Measurements from ENCODE around the gene DISC1. TPM values are rescaled to one million over a fixed set of nuclear protein-coding genes. Genes with fewer than 3 reads are reported as not detected.

Gene DISC1
- total and polyA plus RNA-seq, 2 donors (not counting 3 experiments of a cell fraction or from before 2014, with no cell fraction given) = 3.3 to 14.7 TPM

DNA sequence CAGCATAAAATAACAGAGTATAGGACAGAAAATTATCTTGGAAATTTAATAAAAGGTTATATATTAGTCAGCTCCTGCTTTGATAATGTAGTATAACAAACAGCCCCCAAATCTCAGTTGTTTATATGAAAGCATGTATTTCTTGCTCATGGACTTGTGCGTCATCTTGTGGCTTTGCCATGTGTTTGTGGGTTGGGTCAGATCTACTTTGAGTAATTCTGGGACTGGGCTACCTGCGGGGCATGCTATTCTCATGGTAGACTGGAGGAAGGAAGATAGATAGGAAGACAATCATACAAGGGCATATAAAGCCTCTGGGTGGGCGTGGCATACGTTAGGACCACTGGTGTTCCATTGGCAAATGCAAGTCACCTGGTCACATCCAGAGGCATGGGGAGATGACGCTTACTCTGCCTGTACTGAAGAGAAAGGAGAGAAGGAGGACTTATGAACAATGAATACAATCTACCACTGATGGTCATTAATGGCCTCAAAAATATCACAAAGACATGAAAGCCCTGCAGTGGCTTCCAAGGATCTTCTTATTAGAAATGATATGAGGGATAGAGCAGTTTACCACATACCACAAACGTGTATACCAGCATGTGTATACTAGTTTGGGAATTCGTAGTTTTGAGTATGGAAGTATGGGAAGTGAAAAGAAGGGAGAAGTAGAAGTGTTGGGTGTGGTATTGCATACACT, 267.0 kb downstream of the DISC1 start:
- Histone ChIP-seq H3K9ac (replicated peaks; ENCODE audit: extremely low read depth, insufficient read depth, low read length) (no peak overlapping the region), H3K27me3 (ENCODE audit: control insufficient read depth in 2 of 2, insufficient read depth in 2 of 2, low read length in 2 of 2) (no peaks in the 10 kb centered on the region), H3K4me3 (replicated peaks in 1 of 3; ENCODE audit: insufficient read depth in 1 of 3, low read depth in 1 of 3, low read length in 3 of 3) (no peak overlapping the region), H3K9me1 (replicated peaks; ENCODE audit: control insufficient read depth, extremely low read depth, insufficient read depth, low read length) (no peaks in the 10 kb centered on the region), H2AFZ (ENCODE audit: low read depth, low read length) (no peak overlapping the region), H4K20me1 (replicated peaks; ENCODE audit: control insufficient read depth, extremely low read depth, insufficient read depth, low read length) (no peaks in the 10 kb centered on the region), H3K9me3 (replicated peaks; ENCODE audit: control insufficient read depth, insufficient read depth, low read length) (no peaks in the 10 kb centered on the region), H3K4me1 (ENCODE audit: control insufficient read depth, extremely low read depth, insufficient read depth, low read length) (no peaks in the 10 kb centered on the region), H3K79me2 (ENCODE audit: control insufficient read depth, insufficient read depth, low read length) (no peaks in the 10 kb centered on the region), H3K27ac (ENCODE audit: insufficient read depth, low read depth, low read length) (no peak overlapping the region), H3K4me2 (ENCODE audit: insufficient read depth, low read length) (no peak overlapping the region), H3K36me3 (ENCODE audit: control insufficient read depth in 2 of 2, extremely low read depth in 1 of 2, insufficient read depth in 2 of 2, low read length in 2 of 2) (no peaks in the 10 kb centered on the region)
- POLR2A ChIA-PET = no interaction called here
- intact Hi-C loops (cut with micrococcal nuclease) (no loop called here), dilution Hi-C loops (cut with MboI; ENCODE audit: extremely low pct_ligation_motif_present, low sequenced_read_pairs) (no loop called here)
- FAIRE-seq (no peak), DNase-seq (ENCODE audit: low read depth, low spot score) (no peak)
- CTCF ChIA-PET = no interaction called here
- TF ChIP-seq POLR2A (IDR thresholded peaks at IDR 0.05; ENCODE audit: low read depth, low read length) (no peak), FOS (IDR thresholded peaks at IDR 0.05; ENCODE audit: borderline replicate concordance, insufficient read depth, low read length) (no peak), GATA2 (IDR thresholded peaks at IDR 0.05; ENCODE audit: insufficient read depth, insufficient read length, low read depth, low read length) (no peak), POLR2AphosphoS5 (IDR thresholded peaks at IDR 0.05; ENCODE audit: insufficient read depth, low read depth, low read length) (no peak), EZH2 (IDR thresholded peaks at IDR 0.05; ENCODE audit: borderline replicate concordance, low read depth, low read length, severe bottlenecking) (no peak), JUN (IDR thresholded peaks at IDR 0.05; ENCODE audit: borderline replicate concordance, insufficient read depth, insufficient read length, low read depth) (no peak), MYC (IDR thresholded peaks at IDR 0.05; ENCODE audit: low read depth, low read length) (no peak)
- TF ChIP-seq, protein P1, sequence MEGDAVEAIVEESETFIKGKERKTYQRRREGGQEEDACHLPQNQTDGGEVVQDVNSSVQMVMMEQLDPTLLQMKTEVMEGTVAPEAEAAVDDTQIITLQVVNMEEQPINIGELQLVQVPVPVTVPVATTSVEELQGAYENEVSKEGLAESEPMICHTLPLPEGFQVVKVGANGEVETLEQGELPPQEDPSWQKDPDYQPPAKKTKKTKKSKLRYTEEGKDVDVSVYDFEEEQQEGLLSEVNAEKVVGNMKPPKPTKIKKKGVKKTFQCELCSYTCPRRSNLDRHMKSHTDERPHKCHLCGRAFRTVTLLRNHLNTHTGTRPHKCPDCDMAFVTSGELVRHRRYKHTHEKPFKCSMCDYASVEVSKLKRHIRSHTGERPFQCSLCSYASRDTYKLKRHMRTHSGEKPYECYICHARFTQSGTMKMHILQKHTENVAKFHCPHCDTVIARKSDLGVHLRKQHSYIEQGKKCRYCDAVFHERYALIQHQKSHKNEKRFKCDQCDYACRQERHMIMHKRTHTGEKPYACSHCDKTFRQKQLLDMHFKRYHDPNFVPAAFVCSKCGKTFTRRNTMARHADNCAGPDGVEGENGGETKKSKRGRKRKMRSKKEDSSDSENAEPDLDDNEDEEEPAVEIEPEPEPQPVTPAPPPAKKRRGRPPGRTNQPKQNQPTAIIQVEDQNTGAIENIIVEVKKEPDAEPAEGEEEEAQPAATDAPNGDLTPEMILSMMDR (IDR thresholded peaks at IDR 0.05; ENCODE audit: extremely low read depth in 1 of 2, insufficient read depth in 1 of 2, low read depth in 1 of 2, low read length in 2 of 2) = no peak
- TF ChIP-seq, protein P2, sequence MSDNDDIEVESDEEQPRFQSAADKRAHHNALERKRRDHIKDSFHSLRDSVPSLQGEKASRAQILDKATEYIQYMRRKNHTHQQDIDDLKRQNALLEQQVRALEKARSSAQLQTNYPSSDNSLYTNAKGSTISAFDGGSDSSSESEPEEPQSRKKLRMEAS (IDR thresholded peaks at IDR 0.05; ENCODE audit: insufficient read depth, insufficient read length) = no peak
- no TSS peak for BruUV-seq (replicated peaks)
